Measurements from ENCODE around the gene ABCG1.

The ABCG1 gene

DNA sequence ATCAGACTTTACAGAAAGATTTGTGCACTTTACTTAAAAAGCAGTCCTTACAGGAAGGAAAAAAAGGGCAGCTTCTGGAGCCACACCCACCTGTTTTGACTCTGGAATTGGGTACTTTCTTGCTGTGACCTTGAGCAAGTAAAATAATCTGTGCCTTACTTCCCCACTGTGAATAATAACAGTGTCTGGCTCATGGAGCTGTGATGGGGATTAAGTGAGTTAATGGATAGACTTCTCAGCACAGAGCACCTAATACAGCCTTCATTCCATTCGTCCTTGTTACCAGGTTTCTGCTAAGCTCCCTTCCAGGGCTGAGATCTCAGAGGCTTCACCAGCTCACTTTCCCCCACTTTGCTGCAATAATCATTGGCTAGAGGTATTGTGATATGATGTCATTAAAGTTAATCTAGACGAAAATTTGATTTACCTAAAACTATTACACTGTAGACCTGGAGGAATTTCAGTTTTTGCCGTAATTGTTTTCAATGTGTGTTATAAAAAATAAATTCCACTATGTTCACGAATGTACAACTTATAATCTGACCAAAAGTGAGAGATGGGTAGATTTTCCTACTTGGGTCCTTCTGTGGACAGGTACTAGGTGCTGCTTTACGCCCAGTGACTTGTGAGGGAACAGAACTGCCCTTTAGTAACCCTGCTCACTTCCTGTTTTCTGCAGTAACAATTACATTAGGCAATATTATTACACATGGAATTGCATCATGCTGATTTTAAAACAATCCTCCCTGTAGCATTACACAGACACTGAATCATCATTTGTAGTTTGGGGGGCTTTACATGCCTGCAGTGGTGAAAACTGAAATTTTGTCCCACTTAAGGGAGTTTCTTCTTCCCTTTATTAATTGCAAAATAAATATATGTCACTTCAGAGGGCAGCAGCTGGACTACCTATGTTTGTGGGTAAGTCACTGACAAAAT is 19.7 kb upstream of the ABCG1 start:
- Histone ChIP-seq H3K23ac (ENCODE audit: low read depth, low read length, poor library complexity) (no peak overlapping the region), H3K4me2 (ENCODE audit: insufficient read depth, low read length, poor library complexity, severe bottlenecking) (no peak overlapping the region), H3K9ac (ENCODE audit: low read depth, low read length, poor library complexity) (no peak overlapping the region), H3K9me3 (replicated peaks in 1 of 2; ENCODE audit: control insufficient read depth in 2 of 2, insufficient read depth in 1 of 2, low read depth in 1 of 2, low read length in 2 of 2) (peaks cover 0 to 4% of the 10 kb centered on the region in 2 donors), H3K4ac (ENCODE audit: low read length) (no peak overlapping the region), H2BK120ac (ENCODE audit: low read depth, low read length) (no peak overlapping the region), H2BK15ac (ENCODE audit: low read length) (no peak overlapping the region), H3K27me3 (ENCODE audit: control insufficient read depth in 3 of 3, insufficient read depth in 3 of 3, low read depth in 1 of 3, low read length in 3 of 3) (peaks cover 0 to 1% (median 0%) of the 10 kb centered on the region in 3 experiments), H3K36me3 (replicated peaks in 1 of 2; ENCODE audit: control insufficient read depth in 2 of 2, insufficient read depth in 2 of 2, low read length in 2 of 2) (no peaks in the 10 kb centered on the region), H3K4me1 (ENCODE audit: control insufficient read depth in 2 of 2, insufficient read depth in 1 of 2, low read depth in 1 of 2, low read length in 2 of 2) (peaks cover 0 to 4% of the 10 kb centered on the region in 2 donors), H2AK5ac (ENCODE audit: low read depth, low read length) (no peak overlapping the region), H3K27ac (replicated peaks; ENCODE audit: low read length) (no peak overlapping the region), H4K91ac (ENCODE audit: low read depth, low read length, poor library complexity) (no peak overlapping the region), H2AFZ (ENCODE audit: low read length) (no peak overlapping the region), H3K4me3 (ENCODE audit: low read length in 2 of 2) (no peak overlapping the region), H3K79me1 (ENCODE audit: low read depth, low read length) (no peaks in the 10 kb centered on the region), H4K8ac (ENCODE audit: low read depth, low read length) (no peak overlapping the region), H3K18ac (ENCODE audit: low read length) (no peak overlapping the region), H2BK5ac (ENCODE audit: low read length) (no peak overlapping the region), H2BK12ac (ENCODE audit: low read length) (no peak overlapping the region), H3K14ac (ENCODE audit: low read length) (no peak overlapping the region)
- no peak for DNase-seq (ENCODE audit: low spot score)
- no CpG with 5 or more reads among the region's 5 CpGs for WGBS, 2 donors (ENCODE audit: extremely low coverage in 2 of 2, insufficient read length in 2 of 2, insufficient replicate concordance in 1 of 2)

- Histone ChIP-seq H3K36me3 (replicated peaks in 1 of 2; ENCODE audit: control insufficient read depth in 2 of 2, insufficient read depth in 2 of 2, low read length in 2 of 2) (no peaks in the 10 kb centered on the region), H3K27me3 (ENCODE audit: control insufficient read depth in 3 of 3, insufficient read depth in 3 of 3, low read depth in 1 of 3, low read length in 3 of 3) (peaks cover 0 to 1% (median 0%) of the 10 kb centered on the region in 3 experiments), H3K4me1 (ENCODE audit: control insufficient read depth in 2 of 2, insufficient read depth in 1 of 2, low read depth in 1 of 2, low read length in 2 of 2) (peaks cover 0 to 2% of the 10 kb centered on the region in 2 donors), H3K27ac (replicated peaks; ENCODE audit: low read length) (no peak overlapping the region), H3K9me3 (replicated peaks in 1 of 2; ENCODE audit: control insufficient read depth in 2 of 2, insufficient read depth in 1 of 2, low read depth in 1 of 2, low read length in 2 of 2) (peaks cover 0 to 4% of the 10 kb centered on the region in 2 donors), H2BK15ac (ENCODE audit: low read length) (no peak overlapping the region), H3K9ac (ENCODE audit: low read depth, low read length, poor library complexity) (no peak overlapping the region), H2AFZ (ENCODE audit: low read length) (no peak overlapping the region), H3K23ac (ENCODE audit: low read depth, low read length, poor library complexity) (no peak overlapping the region), H3K79me1 (ENCODE audit: low read depth, low read length) (no peaks in the 10 kb centered on the region), H4K8ac (ENCODE audit: low read depth, low read length) (no peak overlapping the region), H3K14ac (ENCODE audit: low read length) (no peak overlapping the region), H3K4me2 (ENCODE audit: insufficient read depth, low read length, poor library complexity, severe bottlenecking) (no peak overlapping the region), H3K18ac (ENCODE audit: low read length) (no peak overlapping the region), H2BK5ac (ENCODE audit: low read length) (no peak overlapping the region), H3K4ac (ENCODE audit: low read length) (no peak overlapping the region), H2BK12ac (ENCODE audit: low read length) (no peak overlapping the region), H4K91ac (ENCODE audit: low read depth, low read length, poor library complexity) (no peak overlapping the region), H2AK5ac (ENCODE audit: low read depth, low read length) (no peak overlapping the region), H3K4me3 (ENCODE audit: low read length in 2 of 2) (no peak overlapping the region), H2BK120ac (ENCODE audit: low read depth, low read length) (no peak overlapping the region)
- no peak for DNase-seq (ENCODE audit: low spot score)
- no CpG with 5 or more reads among the region's 8 CpGs for WGBS, 2 donors (ENCODE audit: extremely low coverage in 2 of 2, insufficient read length in 2 of 2, insufficient replicate concordance in 1 of 2)
Observed at GRCh38 chr21:42199868-42200463, 19.0 kb upstream of the ABCG1 start.

DNA sequence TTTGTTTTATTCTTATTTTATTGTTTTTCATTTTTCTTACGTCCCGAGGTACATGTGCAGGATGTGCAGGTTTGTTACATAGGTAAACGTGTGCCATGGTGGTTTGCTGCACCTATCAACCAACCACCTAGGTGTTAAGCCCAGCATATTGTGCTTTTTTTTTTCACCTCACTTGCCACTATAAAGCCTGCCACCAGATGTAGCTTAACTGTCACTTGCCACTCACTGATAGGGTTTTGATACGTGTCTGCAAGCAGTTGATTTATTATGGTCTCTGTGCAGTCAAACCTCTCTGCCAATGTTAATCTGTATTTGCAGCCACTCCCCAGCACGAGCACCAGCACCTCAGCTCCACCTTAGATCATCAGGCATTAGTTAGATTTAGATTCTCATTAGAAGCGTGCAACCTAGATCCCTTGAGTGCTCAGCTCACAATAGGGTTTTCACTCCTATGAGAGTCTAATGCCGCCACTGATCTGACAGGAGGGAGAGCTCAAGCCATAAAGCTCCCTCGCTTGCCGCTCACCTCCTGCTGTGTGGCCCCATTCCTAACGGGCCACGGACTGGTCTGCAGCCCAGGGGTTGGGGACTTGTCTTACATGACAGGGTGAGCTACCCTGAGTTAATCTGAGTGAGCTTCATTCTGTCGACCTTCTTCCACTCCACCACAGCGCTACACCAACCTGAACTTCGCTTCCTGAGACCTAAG is 17.9 kb upstream of the ABCG1 start:
- H2BK120ac ChIP-seq (ENCODE audit: low read depth, low read length): no peak overlapping the region
- no peaks in the 10 kb centered on the region for H3K79me1 ChIP-seq (ENCODE audit: low read depth, low read length)
- no peak overlapping the region for H2AFZ ChIP-seq (ENCODE audit: low read length)
- no peak overlapping the region for H3K23ac ChIP-seq (ENCODE audit: low read depth, low read length, poor library complexity)
- H2AK5ac ChIP-seq (ENCODE audit: low read depth, low read length): no peak overlapping the region
- no CpG with 5 or more reads among the region's 14 CpGs for WGBS, 2 donors (ENCODE audit: extremely low coverage in 2 of 2, insufficient read length in 2 of 2, insufficient replicate concordance in 1 of 2)
- no peak overlapping the region for H2BK5ac ChIP-seq (ENCODE audit: low read length)
- H3K9ac ChIP-seq (ENCODE audit: low read depth, low read length, poor library complexity): no peak overlapping the region
- H3K4me1 ChIP-seq (ENCODE audit: control insufficient read depth in 2 of 2, insufficient read depth in 1 of 2, low read depth in 1 of 2, low read length in 2 of 2): peaks cover 0 to 2% of the 10 kb centered on the region in 2 donors
- H4K91ac ChIP-seq (ENCODE audit: low read depth, low read length, poor library complexity): no peak overlapping the region
- H3K4ac ChIP-seq (ENCODE audit: low read length): no peak overlapping the region
- H2BK12ac ChIP-seq (ENCODE audit: low read length): no peak overlapping the region
- no peak overlapping the region for H2BK15ac ChIP-seq (ENCODE audit: low read length)
- no peaks in the 10 kb centered on the region for H3K36me3 ChIP-seq (replicated peaks in 1 of 2; ENCODE audit: control insufficient read depth in 2 of 2, insufficient read depth in 2 of 2, low read length in 2 of 2)
- no peak overlapping the region for H3K18ac ChIP-seq (ENCODE audit: low read length)
- no peak for DNase-seq (ENCODE audit: low spot score)
- H3K14ac ChIP-seq (ENCODE audit: low read length): no peak overlapping the region
- peaks cover 0 to 1% (median 0%) of the 10 kb centered on the region in 3 experiments for H3K27me3 ChIP-seq (ENCODE audit: control insufficient read depth in 3 of 3, insufficient read depth in 3 of 3, low read depth in 1 of 3, low read length in 3 of 3)
- H3K27ac ChIP-seq (replicated peaks; ENCODE audit: low read length): no peak overlapping the region
- no peak overlapping the region for H3K4me3 ChIP-seq (ENCODE audit: low read length in 2 of 2)
- H3K9me3 ChIP-seq (replicated peaks in 1 of 2; ENCODE audit: control insufficient read depth in 2 of 2, insufficient read depth in 1 of 2, low read depth in 1 of 2, low read length in 2 of 2): peaks cover 0 to 6% of the 10 kb centered on the region in 2 donors
- H3K4me2 ChIP-seq (ENCODE audit: insufficient read depth, low read length, poor library complexity, severe bottlenecking): no peak overlapping the region
- no peak overlapping the region for H4K8ac ChIP-seq (ENCODE audit: low read depth, low read length)

Measured in neuronal stem cell (in vitro differentiated cells).